Spleen (tissue), 11 donors: Measurements from ENCODE around the gene DQX1. TPM values are rescaled to one million over a fixed set of nuclear protein-coding genes. Genes with fewer than 3 reads are reported as not detected.

Experiments used
- DNase-seq: peaks from one replicate; pipeline ENCODE4 v3.0.0-alpha.2; 2020
- H3K27ac ChIP-seq, 8 donors: fragments of 200-600 bp; sonication (generic) in 7 of 8; 1 replicate in 4 of 8; 2 replicates in 4 of 8; pipeline versions ENCODE4 v1.5.0 to v1.8.0; 2016 to 2021; ENCODE audit warnings: inconsistent platforms in 4 of 8, mild to moderate bottlenecking in 4 of 8, moderate library complexity in 1 of 8
- H3K27me3 ChIP-seq, 7 donors: fragments of 200-600 bp; sonication (generic) in 6 of 7; replicated peaks in 1 of 7; 1 replicate in 4 of 7; 2 replicates in 3 of 7; pipeline versions ENCODE4 v1.5.0 to v1.8.0; 2016 to 2021; ENCODE audit warnings: inconsistent platforms in 3 of 7, mild to moderate bottlenecking in 1 of 7
- H3K36me3 ChIP-seq, 6 donors: fragments of 200-600 bp; sonication (generic) in 5 of 6; 1 replicate in 4 of 6; 2 replicates in 2 of 6; pipeline versions ENCODE4 v1.5.0 to v1.8.0; 2016 to 2021; ENCODE audit warnings: inconsistent platforms in 2 of 6
- H3K4me1 ChIP-seq, 6 donors: fragments of 200-600 bp; sonication (generic) in 5 of 6; 1 replicate in 3 of 6; 2 replicates in 3 of 6; pipeline versions ENCODE4 v1.5.0 to v1.8.0; 2016 to 2021; ENCODE audit warnings: inconsistent platforms in 3 of 6
- H3K4me3 ChIP-seq, 8 donors: fragments of 200-600 bp; sonication (generic) in 7 of 8; 1 replicate in 4 of 8; 2 replicates in 4 of 8; pipeline versions ENCODE4 v1.5.0 to v1.8.0; 2016 to 2021; ENCODE audit warnings: inconsistent platforms in 4 of 8, mild to moderate bottlenecking in 4 of 8, moderate library complexity in 2 of 8
- H3K9me3 ChIP-seq, 8 donors: fragments of 200-600 bp; sonication (generic) in 7 of 8; 1 replicate in 4 of 8; 2 replicates in 4 of 8; pipeline versions ENCODE4 v1.5.0 to v1.8.0; 2016 to 2021; ENCODE audit warnings: inconsistent platforms in 4 of 8
- CTCF ChIP-seq, 11 experiments: fragments of 200-600 bp in 7 of 11; fragments of 450-650 bp in 4 of 11; sonication (generic) in 4 of 11; IDR thresholded peaks in 8 of 11; conservative IDR thresholded peaks in 3 of 11; 1 replicate in 7 of 11; 2 replicates in 4 of 11; pipeline versions ENCODE4 v1.4.0 to v1.8.0; 2016 to 2021; ENCODE audit warnings: antibody characterized with exemption in 11 of 11, inconsistent platforms in 4 of 11, mild to moderate bottlenecking in 1 of 11
- POLR2A ChIP-seq, 3 donors: fragments of 450-650 bp; IDR thresholded peaks; one replicate each; pipeline ENCODE4 v1.5.1; 2017; ENCODE audit warnings: antibody characterized with exemption in 3 of 3, mild to moderate bottlenecking in 1 of 3
- POLR2AphosphoS5 ChIP-seq, 3 donors: sonication (generic); formaldehyde crosslinking; IDR thresholded peaks; one replicate each; pipeline ENCODE4 v1.5.1; 2017; ENCODE audit warnings: antibody characterized with exemption in 3 of 3
- WGBS, 5 donors: extraction: QIAGEN DNeasy Blood & Tissue Kit in 3 of 5; methylation state at CpG; one replicate each; pipeline versions ENCODE4 v1.1.5 to v1.1.7; 2013 to 2018; 5-methylcytosine and 5-hydroxymethylcytosine counted together
- intact Hi-C: fragments of 100-400 bp; cut with DNase I; formaldehyde crosslinking; loops from one replicate; pipeline ENCODE4 v1.15.0; 2023; ENCODE audit warnings: low total_unique reads
- polyA plus RNA-seq, 3 donors: library from polyadenylated mRNA; stranded (reverse); fragments of 200-250 nt; gene quantifications; one replicate each; pipeline ENCODE4 v1.2.1, GENCODE V29; 2013
- total RNA-seq, 7 donors: library from RNA; depleted of rRNA in 3 of 7; stranded (reverse); fragments of >200 nt in 3 of 7; fragmentation: NEBNext Ultra II Directional in 4 of 7; extraction: Animal tissue kit (Norgen Biotek cat#: 25700) in 4 of 7; gene quantifications; one replicate each; pipeline versions ENCODE4 v1.1.0 to v1.2.1, GENCODE V29; 2016 to 2021
- donor health status: healthy with polysubstance abuse.
- donor health status: DM: no; HTN: no; CAD: no; lungs with moderate emphysema.
- donor health status: DM: no; HTN: no; CAD: no.
- donor health status: Bipolar disorder and iron deficiency.
- donor health status: healthy.
- donor health status: DM: no; HTN: no; CAD: no.
- donor health status: DM: yes; HTN: yes; CAD: no.

DQX1 gene
- total and polyA plus RNA-seq, 10 donors, result 0.09 to 0.52 (median 0.31) TPM; not detected in 2

- H3K27ac ChIP-seq, result peak overlapping the region; percentile 41 to 86 (median 71)
- no peaks in the 10 kb centered on the region for H3K9me3 ChIP-seq
- H3K4me3 ChIP-seq, result peak overlapping the region; percentile 41 to 90 (median 54)
- 48 to 61% (median 56%) methylated on average over 42 to 45 of the region's 45 CpGs for WGBS, 5 donors
- H3K4me1 ChIP-seq, result peaks cover 29 to 83% (median 74%) of the 10 kb centered on the region in 6 donors
- peak; percentile 74 for DNase-seq
- H3K27me3 ChIP-seq, result peaks cover 9 to 57% (median 31%) of the 10 kb centered on the region in 7 donors
- no peak for TF ChIP-seq CTCF (IDR thresholded peaks at IDR 0.05 in 8 of 11, conservative IDR thresholded peaks at IDR 0.05 in 3 of 11)
- TF ChIP-seq POLR2A (IDR thresholded peaks at IDR 0.05), result no peak
- no peak for TF ChIP-seq POLR2AphosphoS5 (IDR thresholded peaks at IDR 0.05)
- H3K36me3 ChIP-seq, result peaks cover 0 to 23% (median 16%) of the 10 kb centered on the region in 6 donors
- intact Hi-C loops, result loop anchor here (5.0 kb wide), 1 partner anchor 84 kb away; no protein-coding TSS in a partner anchor
Observed at GRCh38 chr2:74503506-74504475, 22.2 kb downstream of the DQX1 start.

- intact Hi-C loops, result loop anchor here (5.0 kb wide), 1 partner anchor 84 kb away; no protein-coding TSS in a partner anchor
- DNase-seq, result peak; percentile 93
- H3K4me1 ChIP-seq, result peaks cover 35 to 84% (median 76%) of the 10 kb centered on the region in 6 donors
- peaks cover 0 to 23% (median 16%) of the 10 kb centered on the region in 6 donors for H3K36me3 ChIP-seq
- H3K27me3 ChIP-seq, result peaks cover 9 to 66% (median 39%) of the 10 kb centered on the region in 7 donors
- H3K9me3 ChIP-seq, result no peaks in the 10 kb centered on the region
- TF ChIP-seq POLR2A (IDR thresholded peaks at IDR 0.05) (peak in 1 of 3 donors; percentile 17), POLR2AphosphoS5 (IDR thresholded peaks at IDR 0.05) (peak; percentile 73 to 85 (median 78)), CTCF (IDR thresholded peaks at IDR 0.05 in 8 of 11, conservative IDR thresholded peaks at IDR 0.05 in 3 of 11) (peak in 1 of 11 experiments; percentile 16)
- WGBS, 5 donors, result 1 to 2% (median 1%) methylated on average over 44 to 67 of the region's 67 CpGs
- H3K27ac ChIP-seq, result peak overlapping the region; percentile 41 to 86 (median 71)
- H3K4me3 ChIP-seq, result peak overlapping the region; percentile 41 to 90 (median 54)
Observed at GRCh38 chr2:74502720-74503505, 23.1 kb downstream of the DQX1 start.

- intact Hi-C loops, result loop anchor here (5.0 kb wide), 1 partner anchor 85 kb away; no protein-coding TSS in a partner anchor
- Histone ChIP-seq H3K27ac (peak overlapping the region; percentile 41 to 86 (median 71)), H3K27me3 (peaks cover 9 to 72% (median 41%) of the 10 kb centered on the region in 7 donors), H3K4me3 (peak overlapping the region; percentile 41 to 90 (median 54)), H3K9me3 (no peaks in the 10 kb centered on the region), H3K4me1 (peaks cover 40 to 90% (median 82%) of the 10 kb centered on the region in 6 donors), H3K36me3 (peaks cover 0 to 23% (median 16%) of the 10 kb centered on the region in 6 donors)
- no peak for TF ChIP-seq CTCF (IDR thresholded peaks at IDR 0.05 in 8 of 11, conservative IDR thresholded peaks at IDR 0.05 in 3 of 11)
- TF ChIP-seq POLR2AphosphoS5 (IDR thresholded peaks at IDR 0.05), result peak in 2 of 3 donors; percentile 22
- no peak for TF ChIP-seq POLR2A (IDR thresholded peaks at IDR 0.05)
- 10 to 24% (median 14%) methylated on average over 32 of the region's 32 CpGs for WGBS, 5 donors
- DNase-seq, result peak; percentile 72
Observed at GRCh38 chr2:74502147-74502719, 23.8 kb downstream of the DQX1 start.
